HCT116 (cell line): Measurements from ENCODE around the gene SLC7A10. TPM values are rescaled to one million over a fixed set of nuclear protein-coding genes. Genes with fewer than 3 reads are reported as not detected.

ENCODE experiments used
- ATAC-seq: fragments of 200-7000 bp; cut with Tn5 transposase; 2 replicates; pipeline ENCODE4 v1.9.1; 2020; ENCODE audit warnings: mild to moderate bottlenecking, moderate library complexity
- BruUV-seq: library from RNA; stranded (reverse); fragments of 400-500 nt; replicated peaks from 2 replicates; lab custom pipeline; 2021; lab: Mats Ljungman, UMichigan
- CTCF ChIA-PET: fragments of 300-600 bp; sonication (Branson Sonifier 250); formaldehyde crosslinking; loops from one replicate; lab custom pipeline; 2021; ENCODE audit warnings: antibody characterized with exemption; lab: Charles Lee
- POLR2A ChIA-PET: fragments of 300-600, 350-600 bp; sonication (Branson Sonifier 250); formaldehyde crosslinking; loops from one replicate; lab custom pipeline; 2021; ENCODE audit warnings: antibody characterized with exemption; lab: Charles Lee
- RAD21 ChIA-PET, 2 experiments: fragments of 300-600 bp; sonication (Branson Sonifier 250); formaldehyde crosslinking; loops; one replicate each; lab custom pipeline; 2023; ENCODE audit warnings: low total read pairs in 2 of 2; ENCODE audit not compliant: uncharacterized antibody in 2 of 2, unreplicated experiment in 2 of 2, low non-redundant PET in 1 of 2; lab: Charles Lee
- DNase-seq: peaks from one replicate; pipeline ENCODE4 v3.0.0-alpha.2; 2010; ENCODE audit warnings: low read depth, low spot score
- H2AFZ ChIP-seq: fragments of 200-600 bp; shearing (Covaris generic), sonication (generic); 2 replicates; pipeline ENCODE4 v1.6.1; 2017; ENCODE audit warnings: low read depth, mixed run types, mixed read lengths, antibody characterized with exemption, low read length; ENCODE audit not compliant: poor library complexity, severe bottlenecking
- H3K27ac ChIP-seq: 2 replicates; pipeline ENCODE4 v1.5.1; 2012; ENCODE audit warnings: low read depth, low read length
- H3K27me3 ChIP-seq: fragments of 200-600 bp; sonication (generic); 2 replicates; pipeline ENCODE4 v1.6.1; 2016; ENCODE audit warnings: mixed run types, low read length, mixed read lengths; ENCODE audit not compliant: insufficient read depth
- H3K36me3 ChIP-seq, 2 experiments: fragments of 200-500 bp in 1 of 2; fragments of 200-600 bp in 1 of 2; sonication (Bioruptor generic) in 1 of 2; sonication (generic) in 1 of 2; 2 replicates each; pipeline versions ENCODE4 v1.5.1 to v1.6.1; 2014 to 2016; ENCODE audit warnings: low read length in 2 of 2, inconsistent platforms in 1 of 2, mixed read lengths in 1 of 2, mixed run types in 1 of 2; ENCODE audit not compliant: insufficient read depth in 2 of 2, control insufficient read depth in 1 of 2
- H3K4me1 ChIP-seq, 2 experiments: fragments of 200-600 bp in 1 of 2; sonication (generic) in 1 of 2; 2 replicates each; pipeline versions ENCODE4 v1.5.1 to v1.6.1; 2012 to 2017; ENCODE audit warnings: low read length in 2 of 2, inconsistent platforms in 1 of 2, mild to moderate bottlenecking in 1 of 2, mixed read lengths in 1 of 2, mixed run types in 1 of 2, moderate library complexity in 1 of 2; ENCODE audit not compliant: insufficient read depth in 2 of 2, control insufficient read depth in 1 of 2
- H3K4me2 ChIP-seq: fragments of 200-600 bp; sonication (generic); 2 replicates; pipeline ENCODE4 v1.6.1; 2017; ENCODE audit warnings: mixed run types, low read length, mixed read lengths
- H3K4me3 ChIP-seq, 2 experiments: fragments of 200-600 bp in 1 of 2; sonication (generic) in 1 of 2; replicated peaks in 1 of 2; 2 replicates each; pipeline ENCODE4 v1.5.1; 2011 to 2016; ENCODE audit warnings: low read length in 2 of 2, control low read depth in 1 of 2, low read depth in 1 of 2, mild to moderate bottlenecking in 1 of 2, mixed read lengths in 1 of 2, mixed run types in 1 of 2
- H3K79me2 ChIP-seq: fragments of 200-600 bp; sonication (generic); 2 replicates; pipeline ENCODE4 v1.6.1; 2017; ENCODE audit warnings: mild to moderate bottlenecking, mixed run types, low read length, moderate library complexity, mixed read lengths; ENCODE audit not compliant: insufficient read depth
- H3K9ac ChIP-seq: fragments of 200-600 bp; sonication (generic); 2 replicates; pipeline ENCODE4 v1.6.1; 2016; ENCODE audit warnings: low read length, mixed read lengths
- H3K9me2 ChIP-seq: fragments of 200-600 bp; sonication (generic), shearing (Covaris generic); 2 replicates; pipeline ENCODE4 v1.6.1; 2017; ENCODE audit warnings: mixed run types, mild to moderate bottlenecking, moderate library complexity; ENCODE audit not compliant: insufficient read depth
- H3K9me3 ChIP-seq, 2 experiments: fragments of 200-500 bp in 1 of 2; fragments of 200-600 bp in 1 of 2; sonication (Bioruptor generic) in 1 of 2; sonication (generic) in 1 of 2; 2 replicates each; pipeline ENCODE4 v1.6.1; 2014 to 2017; ENCODE audit warnings: low read length in 2 of 2, mixed read lengths in 2 of 2, inconsistent platforms in 1 of 2, low read depth in 1 of 2, mild to moderate bottlenecking in 1 of 2, mixed run types in 1 of 2, moderate library complexity in 1 of 2; ENCODE audit not compliant: control insufficient read depth in 1 of 2, insufficient read depth in 1 of 2
- H4K20me1 ChIP-seq: fragments of 200-600 bp; sonication (generic), shearing (Covaris generic); 2 replicates; pipeline ENCODE4 v1.6.1; 2017; ENCODE audit warnings: mixed run types, mild to moderate bottlenecking, moderate library complexity; ENCODE audit not compliant: insufficient read depth
- CBX3 ChIP-seq: IDR thresholded peaks from 2 replicates; pipeline ENCODE4 v1.6.1; 2012; ENCODE audit warnings: low read depth
- CTCF ChIP-seq, 3 experiments: fragments of 200-600 bp in 1 of 3; sonication (generic) in 1 of 3; IDR thresholded peaks in 2 of 3; conservative IDR thresholded peaks in 1 of 3; 2 replicates each; pipeline ENCODE4 v1.5.1; 2012 to 2017; ENCODE audit warnings: low read depth in 2 of 3, low read length in 2 of 3, antibody characterized with exemption in 1 of 3, borderline replicate concordance in 1 of 3, control low read depth in 1 of 3, mild to moderate bottlenecking in 1 of 3, mixed read lengths in 1 of 3, mixed run types in 1 of 3, moderate library complexity in 1 of 3; ENCODE audit not compliant: insufficient read depth in 1 of 3
- EGR1 ChIP-seq: IDR thresholded peaks from 2 replicates; pipeline ENCODE4 v1.6.1; 2012; ENCODE audit warnings: low read depth
- ELF1 ChIP-seq: IDR thresholded peaks from 2 replicates; pipeline ENCODE4 v1.6.1; 2012; ENCODE audit warnings: low read depth, borderline replicate concordance
- RAD21 ChIP-seq: IDR thresholded peaks from 2 replicates; pipeline ENCODE4 v1.6.1; 2012; ENCODE audit warnings: low read depth, mild to moderate bottlenecking
- SP1 ChIP-seq: IDR thresholded peaks from 2 replicates; pipeline ENCODE4 v1.6.1; 2012; ENCODE audit warnings: low read depth
- SRF ChIP-seq: IDR thresholded peaks from 2 replicates; pipeline ENCODE4 v1.6.1; 2012; ENCODE audit warnings: low read depth
- TCF7L2 ChIP-seq: IDR thresholded peaks from 2 replicates; pipeline ENCODE4 v1.7.0; 2011; ENCODE audit warnings: borderline replicate concordance, inconsistent platforms; ENCODE audit not compliant: insufficient read depth, insufficient read length; ENCODE audit errors: extremely low read depth
- YY1 ChIP-seq: IDR thresholded peaks from 2 replicates; pipeline ENCODE4 v1.6.1; 2011; ENCODE audit warnings: low read length, low read depth, moderate library complexity, mild to moderate bottlenecking; ENCODE audit not compliant: insufficient replicate concordance; ENCODE audit errors: extremely low read depth
- intact Hi-C: fragments of 100-400 bp; cut with micrococcal nuclease; formaldehyde crosslinking; loops from 2 replicates; pipeline ENCODE4 v1.10.0; 2022
- total RNA-seq: library from RNA; stranded (reverse); gene quantifications from one replicate; pipeline ENCODE4 v1.2.1, GENCODE V29; 2021; ENCODE audit not compliant: unreplicated experiment
- TF ChIP-seq, protein P1 (sequence below): IDR thresholded peaks from 2 replicates; pipeline ENCODE4 v1.6.1; 2012; ENCODE audit warnings: low read depth
- TF ChIP-seq, protein P2 (sequence below): IDR thresholded peaks from 2 replicates; pipeline ENCODE4 v1.6.1; 2011; ENCODE audit warnings: mild to moderate bottlenecking, low read length, moderate library complexity; ENCODE audit not compliant: insufficient replicate concordance; ENCODE audit errors: extremely low read depth
- TF ChIP-seq, protein P3 (sequence below): IDR thresholded peaks from 2 replicates; pipeline ENCODE4 v1.6.1; 2012

Gene SLC7A10
- total RNA-seq, 1 experiment from 2014 or later, result 0.25 TPM

- CTCF ChIA-PET, result interaction anchor here (2.7 kb wide), 1 partner anchor 17 kb away, joined by 11 read pairs; no protein-coding TSS in a partner anchor
- intact Hi-C loops, result no loop called here
- no TSS peak for BruUV-seq
Measured at GRCh38 chr19:33167438-33167837, 58.2 kb downstream of the SLC7A10 start.

More at GRCh38 chr19:33167438-33167837, 58.2 kb downstream of the SLC7A10 start:
- peaks cover 11 to 20% of the 10 kb centered on the region in 2 experiments; a peak in 3 of 4 replicates for H3K4me1 ChIP-seq
- no peak overlapping the region for H3K9ac ChIP-seq
- H3K9me3 ChIP-seq, result no peaks in the 10 kb centered on the region
- H4K20me1 ChIP-seq, result no peaks in the 10 kb centered on the region
- H3K4me2 ChIP-seq, result no peak overlapping the region
- ATAC-seq (no peak), DNase-seq (no peak)
- H3K27me3 ChIP-seq, result no peaks in the 10 kb centered on the region
- no peaks in the 10 kb centered on the region for H3K79me2 ChIP-seq
- H3K27ac ChIP-seq, result no peak overlapping the region
- H2AFZ ChIP-seq, result no peak overlapping the region
- ChIA-PET POLR2A (no interaction called here), RAD21 (no interaction called here)
- no peaks in the 10 kb centered on the region for H3K9me2 ChIP-seq
- H3K4me3 ChIP-seq, result no peak overlapping the region
- H3K36me3 ChIP-seq, result no peaks in the 10 kb centered on the region
- TF ChIP-seq YY1 (no peak), SRF (no peak), EGR1 (no peak), CBX3 (no peak), TCF7L2 (no peak), ELF1 (no peak), SP1 (no peak), CTCF (IDR thresholded peaks at IDR 0.05 in 2 of 3, conservative IDR thresholded peaks at IDR 0.05 in 1 of 3; ENCODE audit: borderline replicate concordance in 1 of 3, insufficient read depth in 1 of 3, low read depth in 2 of 3, low read length in 2 of 3) (no peak), RAD21 (no peak)
- TF ChIP-seq, protein P1, sequence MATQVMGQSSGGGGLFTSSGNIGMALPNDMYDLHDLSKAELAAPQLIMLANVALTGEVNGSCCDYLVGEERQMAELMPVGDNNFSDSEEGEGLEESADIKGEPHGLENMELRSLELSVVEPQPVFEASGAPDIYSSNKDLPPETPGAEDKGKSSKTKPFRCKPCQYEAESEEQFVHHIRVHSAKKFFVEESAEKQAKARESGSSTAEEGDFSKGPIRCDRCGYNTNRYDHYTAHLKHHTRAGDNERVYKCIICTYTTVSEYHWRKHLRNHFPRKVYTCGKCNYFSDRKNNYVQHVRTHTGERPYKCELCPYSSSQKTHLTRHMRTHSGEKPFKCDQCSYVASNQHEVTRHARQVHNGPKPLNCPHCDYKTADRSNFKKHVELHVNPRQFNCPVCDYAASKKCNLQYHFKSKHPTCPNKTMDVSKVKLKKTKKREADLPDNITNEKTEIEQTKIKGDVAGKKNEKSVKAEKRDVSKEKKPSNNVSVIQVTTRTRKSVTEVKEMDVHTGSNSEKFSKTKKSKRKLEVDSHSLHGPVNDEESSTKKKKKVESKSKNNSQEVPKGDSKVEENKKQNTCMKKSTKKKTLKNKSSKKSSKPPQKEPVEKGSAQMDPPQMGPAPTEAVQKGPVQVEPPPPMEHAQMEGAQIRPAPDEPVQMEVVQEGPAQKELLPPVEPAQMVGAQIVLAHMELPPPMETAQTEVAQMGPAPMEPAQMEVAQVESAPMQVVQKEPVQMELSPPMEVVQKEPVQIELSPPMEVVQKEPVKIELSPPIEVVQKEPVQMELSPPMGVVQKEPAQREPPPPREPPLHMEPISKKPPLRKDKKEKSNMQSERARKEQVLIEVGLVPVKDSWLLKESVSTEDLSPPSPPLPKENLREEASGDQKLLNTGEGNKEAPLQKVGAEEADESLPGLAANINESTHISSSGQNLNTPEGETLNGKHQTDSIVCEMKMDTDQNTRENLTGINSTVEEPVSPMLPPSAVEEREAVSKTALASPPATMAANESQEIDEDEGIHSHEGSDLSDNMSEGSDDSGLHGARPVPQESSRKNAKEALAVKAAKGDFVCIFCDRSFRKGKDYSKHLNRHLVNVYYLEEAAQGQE, result no peak
- TF ChIP-seq, protein P2, sequence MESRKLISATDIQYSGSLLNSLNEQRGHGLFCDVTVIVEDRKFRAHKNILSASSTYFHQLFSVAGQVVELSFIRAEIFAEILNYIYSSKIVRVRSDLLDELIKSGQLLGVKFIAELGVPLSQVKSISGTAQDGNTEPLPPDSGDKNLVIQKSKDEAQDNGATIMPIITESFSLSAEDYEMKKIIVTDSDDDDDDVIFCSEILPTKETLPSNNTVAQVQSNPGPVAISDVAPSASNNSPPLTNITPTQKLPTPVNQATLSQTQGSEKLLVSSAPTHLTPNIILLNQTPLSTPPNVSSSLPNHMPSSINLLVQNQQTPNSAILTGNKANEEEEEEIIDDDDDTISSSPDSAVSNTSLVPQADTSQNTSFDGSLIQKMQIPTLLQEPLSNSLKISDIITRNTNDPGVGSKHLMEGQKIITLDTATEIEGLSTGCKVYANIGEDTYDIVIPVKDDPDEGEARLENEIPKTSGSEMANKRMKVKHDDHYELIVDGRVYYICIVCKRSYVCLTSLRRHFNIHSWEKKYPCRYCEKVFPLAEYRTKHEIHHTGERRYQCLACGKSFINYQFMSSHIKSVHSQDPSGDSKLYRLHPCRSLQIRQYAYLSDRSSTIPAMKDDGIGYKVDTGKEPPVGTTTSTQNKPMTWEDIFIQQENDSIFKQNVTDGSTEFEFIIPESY, result no peak
- TF ChIP-seq, protein P3, sequence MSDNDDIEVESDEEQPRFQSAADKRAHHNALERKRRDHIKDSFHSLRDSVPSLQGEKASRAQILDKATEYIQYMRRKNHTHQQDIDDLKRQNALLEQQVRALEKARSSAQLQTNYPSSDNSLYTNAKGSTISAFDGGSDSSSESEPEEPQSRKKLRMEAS, result no peak
